Measurements from ENCODE around the gene REEP1. TPM values are rescaled to one million over a fixed set of nuclear protein-coding genes. Genes with fewer than 3 reads are reported as not detected.

The REEP1 gene
- total RNA-seq, 1 experiment from 2014 or later: 0.23 TPM

DNA sequence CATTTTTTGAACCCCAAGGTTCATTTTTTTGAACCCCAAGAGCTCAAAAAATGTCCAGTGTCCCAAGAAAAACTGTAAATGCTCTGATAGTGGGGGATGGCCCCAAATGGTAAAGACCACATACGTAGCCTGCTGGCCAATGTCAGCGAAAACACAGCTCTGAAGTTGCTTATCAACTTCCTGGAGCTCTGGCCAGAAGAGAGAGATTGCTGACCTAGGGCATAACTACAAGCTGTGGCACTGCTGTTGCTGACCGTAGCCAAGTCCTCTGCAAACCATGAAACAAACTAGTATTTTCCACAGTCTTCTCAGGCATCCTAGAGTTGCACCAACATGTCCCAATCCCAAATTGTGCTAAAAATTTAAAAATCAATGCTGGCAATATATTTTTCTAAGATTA is 50.9 kb downstream of the REEP1 start:
- ATAC-seq (no peak), DNase-seq (ENCODE audit: low read depth, low spot score) (no peak)
- in situ Hi-C loops (cut with HindIII; ENCODE audit: low pct_unique_long_range_greater_than_20kb, low sequenced_read_pairs): no loop called here
- intact Hi-C loops (cut with micrococcal nuclease; ENCODE audit: unreplicated experiment): no loop called here
- peaks cover 17% of the 10 kb centered on the region for H3K27me3 ChIP-seq (ENCODE audit: control insufficient read depth, insufficient read depth, low read length)
- H3K4me1 ChIP-seq (ENCODE audit: control insufficient read depth, insufficient read depth, low read length): no peaks in the 10 kb centered on the region
- CTCF ChIA-PET: no interaction called here
- no peaks in the 10 kb centered on the region for H3K36me3 ChIP-seq (ENCODE audit: control insufficient read depth, insufficient read depth, low read length)
- no peaks in the 10 kb centered on the region for H3K9me3 ChIP-seq (ENCODE audit: control insufficient read depth, insufficient read depth, low read depth, low read length)
- no peak overlapping the region for H3K4me3 ChIP-seq (ENCODE audit: low read depth in 2 of 2, low read length in 2 of 2)
- H3K27ac ChIP-seq (ENCODE audit: low read length): no peak overlapping the region
- BruUV-seq (replicated peaks): no TSS peak
- POLR2A ChIA-PET: no interaction called here
- TF ChIP-seq, protein P1, sequence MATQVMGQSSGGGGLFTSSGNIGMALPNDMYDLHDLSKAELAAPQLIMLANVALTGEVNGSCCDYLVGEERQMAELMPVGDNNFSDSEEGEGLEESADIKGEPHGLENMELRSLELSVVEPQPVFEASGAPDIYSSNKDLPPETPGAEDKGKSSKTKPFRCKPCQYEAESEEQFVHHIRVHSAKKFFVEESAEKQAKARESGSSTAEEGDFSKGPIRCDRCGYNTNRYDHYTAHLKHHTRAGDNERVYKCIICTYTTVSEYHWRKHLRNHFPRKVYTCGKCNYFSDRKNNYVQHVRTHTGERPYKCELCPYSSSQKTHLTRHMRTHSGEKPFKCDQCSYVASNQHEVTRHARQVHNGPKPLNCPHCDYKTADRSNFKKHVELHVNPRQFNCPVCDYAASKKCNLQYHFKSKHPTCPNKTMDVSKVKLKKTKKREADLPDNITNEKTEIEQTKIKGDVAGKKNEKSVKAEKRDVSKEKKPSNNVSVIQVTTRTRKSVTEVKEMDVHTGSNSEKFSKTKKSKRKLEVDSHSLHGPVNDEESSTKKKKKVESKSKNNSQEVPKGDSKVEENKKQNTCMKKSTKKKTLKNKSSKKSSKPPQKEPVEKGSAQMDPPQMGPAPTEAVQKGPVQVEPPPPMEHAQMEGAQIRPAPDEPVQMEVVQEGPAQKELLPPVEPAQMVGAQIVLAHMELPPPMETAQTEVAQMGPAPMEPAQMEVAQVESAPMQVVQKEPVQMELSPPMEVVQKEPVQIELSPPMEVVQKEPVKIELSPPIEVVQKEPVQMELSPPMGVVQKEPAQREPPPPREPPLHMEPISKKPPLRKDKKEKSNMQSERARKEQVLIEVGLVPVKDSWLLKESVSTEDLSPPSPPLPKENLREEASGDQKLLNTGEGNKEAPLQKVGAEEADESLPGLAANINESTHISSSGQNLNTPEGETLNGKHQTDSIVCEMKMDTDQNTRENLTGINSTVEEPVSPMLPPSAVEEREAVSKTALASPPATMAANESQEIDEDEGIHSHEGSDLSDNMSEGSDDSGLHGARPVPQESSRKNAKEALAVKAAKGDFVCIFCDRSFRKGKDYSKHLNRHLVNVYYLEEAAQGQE (IDR thresholded peaks at IDR 0.05; ENCODE audit: insufficient read depth in 1 of 2, low read depth in 2 of 2, low read length in 1 of 2): no peak
- TF ChIP-seq SIN3A (IDR thresholded peaks at IDR 0.05; ENCODE audit: borderline replicate concordance, insufficient read depth, low read depth, low read length) (no peak), TCF7L2 (IDR thresholded peaks at IDR 0.05; ENCODE audit: low read depth, low read length) (no peak), POLR2AphosphoS5 (IDR thresholded peaks at IDR 0.05; ENCODE audit: low read depth, low read length) (no peak)
- TF ChIP-seq, protein P2, sequence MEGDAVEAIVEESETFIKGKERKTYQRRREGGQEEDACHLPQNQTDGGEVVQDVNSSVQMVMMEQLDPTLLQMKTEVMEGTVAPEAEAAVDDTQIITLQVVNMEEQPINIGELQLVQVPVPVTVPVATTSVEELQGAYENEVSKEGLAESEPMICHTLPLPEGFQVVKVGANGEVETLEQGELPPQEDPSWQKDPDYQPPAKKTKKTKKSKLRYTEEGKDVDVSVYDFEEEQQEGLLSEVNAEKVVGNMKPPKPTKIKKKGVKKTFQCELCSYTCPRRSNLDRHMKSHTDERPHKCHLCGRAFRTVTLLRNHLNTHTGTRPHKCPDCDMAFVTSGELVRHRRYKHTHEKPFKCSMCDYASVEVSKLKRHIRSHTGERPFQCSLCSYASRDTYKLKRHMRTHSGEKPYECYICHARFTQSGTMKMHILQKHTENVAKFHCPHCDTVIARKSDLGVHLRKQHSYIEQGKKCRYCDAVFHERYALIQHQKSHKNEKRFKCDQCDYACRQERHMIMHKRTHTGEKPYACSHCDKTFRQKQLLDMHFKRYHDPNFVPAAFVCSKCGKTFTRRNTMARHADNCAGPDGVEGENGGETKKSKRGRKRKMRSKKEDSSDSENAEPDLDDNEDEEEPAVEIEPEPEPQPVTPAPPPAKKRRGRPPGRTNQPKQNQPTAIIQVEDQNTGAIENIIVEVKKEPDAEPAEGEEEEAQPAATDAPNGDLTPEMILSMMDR (IDR thresholded peaks at IDR 0.05): no peak

DNA sequence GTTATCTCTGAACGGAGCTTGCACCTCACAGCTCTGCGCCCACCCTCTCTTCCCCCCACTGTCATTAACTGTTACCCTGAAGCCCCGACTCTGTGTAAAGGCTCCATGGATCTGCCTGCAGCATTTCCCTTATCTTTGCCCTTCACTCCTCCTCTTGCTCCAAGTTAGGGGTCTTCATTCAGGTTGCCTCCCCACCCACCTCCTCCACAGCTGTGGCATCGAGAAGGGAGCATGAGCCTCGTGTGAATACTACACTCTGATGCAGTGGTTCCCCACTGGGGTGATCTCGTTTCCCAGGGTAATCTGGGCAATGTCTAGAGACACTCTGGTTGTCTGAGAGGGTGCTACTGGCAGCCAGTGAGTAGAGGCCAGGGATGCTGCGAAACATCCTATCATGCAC is 51.4 kb downstream of the REEP1 start:
- Histone ChIP-seq H3K4me1 (ENCODE audit: control insufficient read depth, insufficient read depth, low read length) (no peaks in the 10 kb centered on the region), H3K4me3 (ENCODE audit: low read depth in 2 of 2, low read length in 2 of 2) (no peak overlapping the region), H3K36me3 (ENCODE audit: control insufficient read depth, insufficient read depth, low read length) (no peaks in the 10 kb centered on the region), H3K9me3 (ENCODE audit: control insufficient read depth, insufficient read depth, low read depth, low read length) (no peaks in the 10 kb centered on the region), H3K27ac (ENCODE audit: low read length) (no peak overlapping the region), H3K27me3 (ENCODE audit: control insufficient read depth, insufficient read depth, low read length) (peaks cover 17% of the 10 kb centered on the region)
- in situ Hi-C loops (cut with HindIII; ENCODE audit: low pct_unique_long_range_greater_than_20kb, low sequenced_read_pairs): no loop called here
- ChIA-PET CTCF (no interaction called here), POLR2A (no interaction called here)
- no TSS peak for BruUV-seq (replicated peaks)
- ATAC-seq: no peak
- intact Hi-C loops (cut with micrococcal nuclease; ENCODE audit: unreplicated experiment): no loop called here
- no peak for DNase-seq (ENCODE audit: low read depth, low spot score)
- TF ChIP-seq, protein P2 (IDR thresholded peaks at IDR 0.05): no peak
- TF ChIP-seq, protein P1 (IDR thresholded peaks at IDR 0.05; ENCODE audit: insufficient read depth in 1 of 2, low read depth in 2 of 2, low read length in 1 of 2): no peak
- no peak for TF ChIP-seq POLR2AphosphoS5 (IDR thresholded peaks at IDR 0.05; ENCODE audit: low read depth, low read length)
- TF ChIP-seq SIN3A (IDR thresholded peaks at IDR 0.05; ENCODE audit: borderline replicate concordance, insufficient read depth, low read depth, low read length): no peak
- TF ChIP-seq TCF7L2 (IDR thresholded peaks at IDR 0.05; ENCODE audit: low read depth, low read length): no peak

Measured in Panc1 (cell line).